PC-3 (cell line): ENCODE results near the gene HUNK.

Source experiments
- EZH2 ChIP-seq: fragments of 300-600 bp; sonication (generic); IDR thresholded peaks from one replicate; pipeline ENCODE4 v1.6.1; 2017; ENCODE audit warnings: antibody characterized with exemption, mild to moderate bottlenecking, low read length; ENCODE audit not compliant: unreplicated experiment
- EZH2phosphoT487 ChIP-seq: fragments of 300-600 bp; sonication (generic); IDR thresholded peaks from 2 replicates; pipeline ENCODE4 v1.6.1; 2018; ENCODE audit warnings: mild to moderate bottlenecking, antibody characterized with exemption, low read length, borderline replicate concordance
- TF ChIP-seq, protein P1 (sequence below): fragments of 300-600 bp; sonication (generic); conservative IDR thresholded peaks from 2 replicates; pipeline ENCODE4 v1.5.1; 2017; ENCODE audit warnings: antibody characterized with exemption, low read depth, mild to moderate bottlenecking, low read length

GRCh38 chr21:31894457-31894856 lies 21.6 kb downstream of the HUNK start:
- TF ChIP-seq, protein P1, sequence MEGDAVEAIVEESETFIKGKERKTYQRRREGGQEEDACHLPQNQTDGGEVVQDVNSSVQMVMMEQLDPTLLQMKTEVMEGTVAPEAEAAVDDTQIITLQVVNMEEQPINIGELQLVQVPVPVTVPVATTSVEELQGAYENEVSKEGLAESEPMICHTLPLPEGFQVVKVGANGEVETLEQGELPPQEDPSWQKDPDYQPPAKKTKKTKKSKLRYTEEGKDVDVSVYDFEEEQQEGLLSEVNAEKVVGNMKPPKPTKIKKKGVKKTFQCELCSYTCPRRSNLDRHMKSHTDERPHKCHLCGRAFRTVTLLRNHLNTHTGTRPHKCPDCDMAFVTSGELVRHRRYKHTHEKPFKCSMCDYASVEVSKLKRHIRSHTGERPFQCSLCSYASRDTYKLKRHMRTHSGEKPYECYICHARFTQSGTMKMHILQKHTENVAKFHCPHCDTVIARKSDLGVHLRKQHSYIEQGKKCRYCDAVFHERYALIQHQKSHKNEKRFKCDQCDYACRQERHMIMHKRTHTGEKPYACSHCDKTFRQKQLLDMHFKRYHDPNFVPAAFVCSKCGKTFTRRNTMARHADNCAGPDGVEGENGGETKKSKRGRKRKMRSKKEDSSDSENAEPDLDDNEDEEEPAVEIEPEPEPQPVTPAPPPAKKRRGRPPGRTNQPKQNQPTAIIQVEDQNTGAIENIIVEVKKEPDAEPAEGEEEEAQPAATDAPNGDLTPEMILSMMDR: no peak
- TF ChIP-seq EZH2phosphoT487: no peak
- no peak for TF ChIP-seq EZH2
